Endothelial cell (in vitro differentiated cells): Measurements from ENCODE around the gene LRP5. TPM values are rescaled to one million over a fixed set of nuclear protein-coding genes. Genes with fewer than 3 reads are reported as not detected.
"Not testable (repeated sequence)": the region's sequence is repeated elsewhere in the genome, so short reads cannot be mapped to it uniquely, and the experiment has no call there.

ENCODE experiments used
- DNase-seq: peaks from one replicate; pipeline ENCODE4 v3.0.0; 2021; ENCODE audit warnings: low spot score
- H3K27ac Mint-ChIP-seq: one replicate; pipeline ENCODE4 v1.8.0; 2021; ENCODE audit warnings: mixed read lengths, inconsistent platforms; ENCODE audit not compliant: unreplicated experiment
- H3K27me3 Mint-ChIP-seq: one replicate; pipeline ENCODE4 v1.8.0; 2021; ENCODE audit warnings: mild to moderate bottlenecking, moderate library complexity, mixed read lengths, inconsistent platforms; ENCODE audit not compliant: unreplicated experiment
- H3K36me3 Mint-ChIP-seq: one replicate; pipeline ENCODE4 v1.8.0; 2021; ENCODE audit warnings: mild to moderate bottlenecking, low read depth, mixed read lengths, inconsistent platforms; ENCODE audit not compliant: unreplicated experiment
- H3K4me1 Mint-ChIP-seq: one replicate; pipeline ENCODE4 v1.8.0; 2021; ENCODE audit warnings: mild to moderate bottlenecking, mixed read lengths, inconsistent platforms; ENCODE audit not compliant: unreplicated experiment
- H3K4me3 Mint-ChIP-seq: one replicate; pipeline ENCODE4 v1.8.0; 2021; ENCODE audit warnings: mild to moderate bottlenecking, mixed read lengths, inconsistent platforms; ENCODE audit not compliant: unreplicated experiment
- H3K9me3 Mint-ChIP-seq: one replicate; pipeline ENCODE4 v1.8.0; 2021; ENCODE audit warnings: mixed read lengths, inconsistent platforms; ENCODE audit not compliant: unreplicated experiment
- CTCF ChIP-seq: fragments of 200-600 bp; sonication (generic); IDR thresholded peaks from one replicate; pipeline ENCODE4 v1.5.0; 2021; ENCODE audit warnings: antibody characterized with exemption; ENCODE audit not compliant: unreplicated experiment
- total RNA-seq: library from RNA; stranded (reverse); fragmentation: NEBNext Ultra II Directional; extraction: Animal tissue kit (Norgen Biotek cat#: 25700); gene quantifications from one replicate; pipeline ENCODE4 v1.2.1, GENCODE V29; 2021; ENCODE audit not compliant: unreplicated experiment

The LRP5 gene
- total RNA-seq, 1 donor from 2014 or later, result 72.3 TPM

DNA sequence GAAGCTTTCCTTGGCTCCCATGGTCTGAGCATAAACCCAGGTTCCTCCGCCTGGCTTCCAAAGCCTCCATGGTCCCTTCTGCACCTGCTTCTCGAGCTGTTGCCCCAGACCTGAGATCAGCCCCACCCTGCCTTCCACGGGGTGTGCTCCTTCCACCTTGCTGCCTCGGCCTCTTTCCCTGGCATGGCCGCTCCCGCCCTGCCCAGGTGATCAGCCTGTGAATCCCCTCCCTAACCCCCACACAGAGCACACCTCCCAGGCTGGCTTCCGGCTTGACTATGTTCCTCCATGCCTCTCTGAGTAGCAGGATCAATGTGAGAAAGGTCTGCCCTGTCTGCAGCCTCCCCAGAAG lies 145.5 kb downstream of the LRP5 start:
- Mint-ChIP-seq H3K36me3 (peaks cover 4% of the 10 kb centered on the region), H3K27ac (no peak overlapping the region), H3K27me3 (peaks cover 12% of the 10 kb centered on the region), H3K9me3 (no peaks in the 10 kb centered on the region), H3K4me3 (no peak overlapping the region), H3K4me1 (peaks cover 11% of the 10 kb centered on the region)
- no peak for TF ChIP-seq CTCF
- no peak for DNase-seq

GRCh38 chr11:68458340-68458739 lies 145.9 kb downstream of the LRP5 start:
- not testable (repeated sequence) for DNase-seq, H3K36me3 Mint-ChIP-seq, H3K27ac Mint-ChIP-seq, H3K4me3 Mint-ChIP-seq, H3K9me3 Mint-ChIP-seq
- H3K27me3 Mint-ChIP-seq, result peaks cover 12% of the 10 kb centered on the region
- H3K4me1 Mint-ChIP-seq, result peaks cover 11% of the 10 kb centered on the region

- Mint-ChIP-seq H3K4me3 (peak overlapping the region; percentile 89), H3K36me3 (peaks cover 4% of the 10 kb centered on the region), H3K27me3 (peaks cover 13% of the 10 kb centered on the region), H3K27ac (peak overlapping the region; percentile 89), H3K4me1 (peaks cover 19% of the 10 kb centered on the region), H3K9me3 (no peaks in the 10 kb centered on the region)
- no peak for TF ChIP-seq CTCF
- peak; percentile 95 for DNase-seq
These were observed 147.7 kb downstream of the LRP5 start for GRCh38 chr11:68459886-68460740.

DNA sequence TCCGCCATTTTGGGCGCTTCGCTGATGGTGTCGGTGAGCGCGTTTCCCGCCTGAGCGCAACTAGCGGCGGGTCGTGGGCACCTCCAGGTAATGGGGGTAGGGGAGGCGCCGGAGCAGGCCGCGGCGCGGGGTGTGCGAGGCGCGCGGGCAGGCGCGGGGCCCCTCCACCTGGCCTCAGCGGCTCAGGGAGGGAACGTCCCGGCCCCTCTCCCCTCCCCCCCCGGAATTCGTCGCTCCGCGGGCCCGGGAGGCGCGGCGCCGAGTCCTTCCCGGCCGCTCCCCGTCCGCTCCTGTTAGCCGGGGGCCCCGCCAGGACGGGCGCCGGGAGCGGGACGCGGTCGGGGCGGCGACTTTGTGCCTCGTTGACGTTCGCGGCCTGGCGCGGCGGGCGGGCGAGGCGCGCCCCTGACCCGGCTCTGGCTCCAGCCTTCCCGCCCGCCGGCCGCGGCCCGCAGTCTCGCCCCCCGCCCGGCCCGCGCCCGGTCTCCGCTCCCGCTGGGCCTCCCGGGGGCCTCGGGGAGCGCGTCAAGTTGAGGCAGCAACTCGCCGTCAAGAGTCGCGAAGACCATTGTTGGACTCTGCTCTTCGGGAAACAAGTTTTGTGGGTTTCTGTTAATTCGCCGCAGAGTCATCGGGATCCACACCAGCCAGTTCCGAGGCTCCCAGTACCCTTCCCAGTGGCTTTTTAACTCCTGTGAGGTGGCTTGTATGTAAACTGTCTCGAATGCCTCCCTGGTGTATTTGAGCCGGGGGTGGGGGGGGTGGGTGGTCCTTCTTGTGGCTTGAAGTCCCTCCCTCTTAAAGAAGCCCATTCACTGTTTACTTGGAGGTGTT lies 148.6 kb downstream of the LRP5 start, which contains the start of gene PPP6R3:
Gene PPP6R3, plus strand, starts transcription at position 12 of the 834 bp plus-strand sequence. CDS start 76,913 bp downstream, outside the sequence.
- Mint-ChIP-seq H3K4me3 (peak within 1 kb of the TSS; percentile 98), H3K4me1 (peaks cover 26% of the 10 kb centered on the region), H3K27ac (peak within 1 kb of the TSS; percentile 96), H3K9me3 (no peaks in the 10 kb centered on the region), H3K36me3 (peaks cover 4% of the 10 kb centered on the region), H3K27me3 (peaks cover 13% of the 10 kb centered on the region)
- no peak for DNase-seq
- TF ChIP-seq CTCF, result no peak

DNA sequence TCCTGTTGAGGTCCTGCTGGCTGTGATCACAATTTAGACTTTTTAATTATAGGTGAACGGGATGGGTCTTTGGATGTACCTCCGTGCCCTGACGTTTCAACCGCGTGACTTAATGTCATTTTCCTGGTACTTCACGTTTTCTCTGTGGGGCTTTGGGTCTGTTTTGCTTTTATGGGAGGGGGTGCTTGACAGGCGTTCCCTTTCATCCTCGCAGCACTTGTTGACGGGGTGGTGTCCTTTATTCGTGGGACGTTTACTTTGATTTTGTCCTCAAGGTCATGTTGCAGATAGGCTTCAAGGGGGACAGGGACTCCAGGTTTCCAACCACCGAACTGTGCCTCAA lies 149.2 kb downstream of the LRP5 start:
- peaks cover 28% of the 10 kb centered on the region for H3K4me1 Mint-ChIP-seq
- no peak for TF ChIP-seq CTCF
- peaks cover 13% of the 10 kb centered on the region for H3K27me3 Mint-ChIP-seq
- no peaks in the 10 kb centered on the region for H3K9me3 Mint-ChIP-seq
- peaks cover 4% of the 10 kb centered on the region for H3K36me3 Mint-ChIP-seq
- DNase-seq, result no peak
- H3K4me3 Mint-ChIP-seq, result peak overlapping the region; percentile 98
- peak overlapping the region; percentile 96 for H3K27ac Mint-ChIP-seq
